ENCODE measurements around the gene TPP1.

The TPP1 gene

DNA sequence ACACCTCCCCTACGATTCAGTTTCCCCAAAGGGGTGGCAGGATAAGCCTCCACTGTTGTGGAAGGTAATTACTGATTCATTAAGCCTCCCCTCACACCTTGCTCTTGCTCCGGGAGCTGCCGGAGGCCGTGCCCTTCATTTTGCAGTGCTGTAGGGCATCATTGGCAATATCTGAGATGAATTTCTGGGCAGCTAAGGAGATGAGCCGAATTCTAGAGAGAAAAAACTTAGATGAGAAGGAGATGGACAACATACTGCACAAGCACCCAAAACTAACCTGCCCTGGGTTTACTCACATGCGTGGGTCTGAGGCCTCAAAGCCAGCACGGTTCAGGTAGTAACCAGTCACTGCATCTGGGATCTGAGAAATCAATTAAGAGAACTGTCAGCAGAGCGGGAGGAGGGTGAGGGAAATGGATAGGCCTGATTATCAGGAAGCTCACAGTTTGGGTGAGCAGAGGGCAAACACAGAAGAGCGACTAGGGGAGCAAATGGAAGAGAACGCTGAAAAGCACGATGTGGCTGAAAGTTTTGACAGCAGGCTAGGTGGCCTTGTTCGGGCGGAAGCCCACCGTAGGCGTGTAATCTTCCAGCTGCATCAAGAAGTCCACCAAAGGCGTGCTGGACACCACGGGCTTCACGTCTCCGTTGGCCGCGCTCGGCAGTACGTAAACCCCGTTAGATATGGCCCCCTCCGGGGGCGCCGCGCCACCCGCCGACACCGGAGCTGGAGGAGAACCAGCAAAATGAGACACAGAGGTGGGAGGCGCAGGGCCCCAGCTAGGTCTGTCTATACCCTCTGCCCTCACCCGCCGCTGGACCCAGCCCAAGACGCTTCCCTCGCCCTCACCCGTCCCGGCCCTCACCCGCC is 7.9 kb downstream of the TPP1 start:
- Histone ChIP-seq H3K27me3 (no peaks in the 10 kb centered on the region), H3K27ac (peak overlapping the region; percentile 98), H3K4me1 (ENCODE audit: control insufficient read depth in 1 of 2, insufficient read depth in 1 of 2, low read depth in 1 of 2, low read length in 1 of 2) (peaks cover 44 to 46% of the 10 kb centered on the region in 2 experiments), H3K36me3 (peaks cover 69% of the 10 kb centered on the region), H3K4me3 (ENCODE audit: low read depth in 1 of 2, low read length in 1 of 2) (peak overlapping the region; percentile 79 to 81), H3K9me3 (no peaks in the 10 kb centered on the region)
- TF ChIP-seq, protein P1, sequence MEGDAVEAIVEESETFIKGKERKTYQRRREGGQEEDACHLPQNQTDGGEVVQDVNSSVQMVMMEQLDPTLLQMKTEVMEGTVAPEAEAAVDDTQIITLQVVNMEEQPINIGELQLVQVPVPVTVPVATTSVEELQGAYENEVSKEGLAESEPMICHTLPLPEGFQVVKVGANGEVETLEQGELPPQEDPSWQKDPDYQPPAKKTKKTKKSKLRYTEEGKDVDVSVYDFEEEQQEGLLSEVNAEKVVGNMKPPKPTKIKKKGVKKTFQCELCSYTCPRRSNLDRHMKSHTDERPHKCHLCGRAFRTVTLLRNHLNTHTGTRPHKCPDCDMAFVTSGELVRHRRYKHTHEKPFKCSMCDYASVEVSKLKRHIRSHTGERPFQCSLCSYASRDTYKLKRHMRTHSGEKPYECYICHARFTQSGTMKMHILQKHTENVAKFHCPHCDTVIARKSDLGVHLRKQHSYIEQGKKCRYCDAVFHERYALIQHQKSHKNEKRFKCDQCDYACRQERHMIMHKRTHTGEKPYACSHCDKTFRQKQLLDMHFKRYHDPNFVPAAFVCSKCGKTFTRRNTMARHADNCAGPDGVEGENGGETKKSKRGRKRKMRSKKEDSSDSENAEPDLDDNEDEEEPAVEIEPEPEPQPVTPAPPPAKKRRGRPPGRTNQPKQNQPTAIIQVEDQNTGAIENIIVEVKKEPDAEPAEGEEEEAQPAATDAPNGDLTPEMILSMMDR (IDR thresholded peaks at IDR 0.05) = no peak

DNA sequence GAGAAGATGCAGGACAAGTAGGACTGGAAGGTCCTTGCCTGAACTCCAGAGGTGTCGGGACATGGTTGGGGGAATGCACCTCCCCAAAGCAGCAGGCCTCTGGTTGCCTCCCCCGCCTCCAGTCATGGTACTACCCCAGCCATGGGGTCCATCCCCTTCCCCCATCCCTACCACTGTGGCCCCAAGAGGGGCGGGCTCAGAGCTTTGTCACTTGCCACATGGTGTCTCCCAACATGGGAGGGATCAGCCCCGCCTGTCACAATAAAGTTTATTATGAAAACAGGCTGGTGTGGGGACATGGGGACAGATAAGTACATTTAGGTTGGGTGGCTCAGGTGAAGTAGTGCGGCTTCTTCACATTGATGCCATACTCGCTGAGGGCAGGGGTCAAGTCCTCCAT is 8.6 kb downstream of the TPP1 start:
- TF ChIP-seq, protein P1 (IDR thresholded peaks at IDR 0.05) = no peak
- peaks cover 64% of the 10 kb centered on the region for H3K36me3 ChIP-seq
- peak overlapping the region; percentile 79 to 81 for H3K4me3 ChIP-seq (ENCODE audit: low read depth in 1 of 2, low read length in 1 of 2)
- H3K27ac ChIP-seq = peak overlapping the region; percentile 98
- peaks cover 51 to 52% of the 10 kb centered on the region in 2 experiments for H3K4me1 ChIP-seq (ENCODE audit: control insufficient read depth in 1 of 2, insufficient read depth in 1 of 2, low read depth in 1 of 2, low read length in 1 of 2)
- no peaks in the 10 kb centered on the region for H3K9me3 ChIP-seq
- no peaks in the 10 kb centered on the region for H3K27me3 ChIP-seq

DNA sequence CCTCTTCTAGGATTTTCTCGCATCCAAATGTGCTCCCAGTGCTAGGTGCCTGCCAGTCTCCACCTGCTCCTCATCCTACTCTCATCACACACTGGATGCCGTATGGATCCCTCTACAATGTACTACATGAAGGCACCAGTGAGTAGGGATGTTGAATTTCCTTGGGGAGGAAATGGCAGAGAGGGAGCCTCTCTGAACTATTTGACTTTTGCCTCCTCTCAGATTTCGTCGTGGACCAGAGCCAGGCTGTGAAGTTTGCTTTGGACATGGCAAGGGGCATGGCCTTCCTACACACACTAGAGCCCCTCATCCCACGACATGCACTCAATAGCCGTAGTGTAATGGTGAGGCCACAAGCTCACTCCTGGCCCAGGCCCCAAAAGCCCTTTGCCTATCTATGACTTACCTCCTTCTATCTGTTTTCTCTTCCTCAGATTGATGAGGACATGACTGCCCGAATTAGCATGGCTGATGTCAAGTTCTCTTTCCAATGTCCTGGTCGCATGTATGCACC is 9.7 kb downstream of the TPP1 start:
- no peak overlapping the region for H3K4me3 ChIP-seq (ENCODE audit: low read depth in 1 of 2, low read length in 1 of 2)
- H3K9me3 ChIP-seq = no peaks in the 10 kb centered on the region
- peaks cover 62% of the 10 kb centered on the region in 2 experiments for H3K4me1 ChIP-seq (ENCODE audit: control insufficient read depth in 1 of 2, insufficient read depth in 1 of 2, low read depth in 1 of 2, low read length in 1 of 2)
- H3K27ac ChIP-seq = peak overlapping the region; percentile 98
- no peaks in the 10 kb centered on the region for H3K27me3 ChIP-seq
- TF ChIP-seq, protein P1 (IDR thresholded peaks at IDR 0.05) = no peak
- peaks cover 54% of the 10 kb centered on the region for H3K36me3 ChIP-seq

DNA sequence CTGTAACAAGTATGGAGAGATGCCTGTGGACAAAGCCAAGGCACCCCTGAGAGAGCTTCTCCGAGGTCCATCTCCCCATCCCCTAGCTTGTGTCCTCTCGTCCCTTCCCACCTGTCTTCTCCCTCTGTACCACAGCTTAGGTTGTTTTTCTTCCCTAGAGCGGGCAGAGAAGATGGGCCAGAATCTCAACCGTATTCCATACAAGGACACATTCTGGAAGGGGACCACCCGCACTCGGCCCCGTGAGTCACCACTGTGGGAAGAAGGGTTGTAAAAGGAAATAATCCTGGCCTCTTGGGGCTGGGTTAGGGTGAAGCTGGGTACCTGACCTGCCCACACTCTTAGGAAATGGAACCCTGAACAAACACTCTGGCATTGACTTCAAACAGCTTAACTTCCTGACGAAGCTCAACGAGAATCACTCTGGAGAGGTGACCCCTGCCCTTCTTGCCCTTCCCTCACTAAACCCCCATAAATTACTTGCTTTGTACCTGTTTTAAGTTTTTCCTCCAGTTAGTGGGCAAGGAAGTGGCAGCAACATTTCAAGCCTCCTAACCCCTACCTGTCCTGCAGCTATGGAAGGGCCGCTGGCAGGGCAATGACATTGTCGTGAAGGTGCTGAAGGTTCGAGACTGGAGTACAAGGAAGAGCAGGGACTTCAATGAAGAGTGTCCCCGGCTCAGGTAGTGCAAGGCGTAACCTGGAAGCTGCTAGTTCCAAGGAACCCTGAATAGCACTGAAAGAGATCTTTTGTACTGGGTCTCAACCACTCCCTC is 10.3 kb downstream of the TPP1 start:
- Histone ChIP-seq H3K4me3 (ENCODE audit: low read depth in 1 of 2, low read length in 1 of 2) (no peak overlapping the region), H3K36me3 (peaks cover 48% of the 10 kb centered on the region), H3K27ac (peak overlapping the region; percentile 98), H3K27me3 (no peaks in the 10 kb centered on the region), H3K9me3 (no peaks in the 10 kb centered on the region), H3K4me1 (ENCODE audit: control insufficient read depth in 1 of 2, insufficient read depth in 1 of 2, low read depth in 1 of 2, low read length in 1 of 2) (peaks cover 68% of the 10 kb centered on the region in 2 experiments)
- TF ChIP-seq, protein P1 (IDR thresholded peaks at IDR 0.05) = no peak

DNA sequence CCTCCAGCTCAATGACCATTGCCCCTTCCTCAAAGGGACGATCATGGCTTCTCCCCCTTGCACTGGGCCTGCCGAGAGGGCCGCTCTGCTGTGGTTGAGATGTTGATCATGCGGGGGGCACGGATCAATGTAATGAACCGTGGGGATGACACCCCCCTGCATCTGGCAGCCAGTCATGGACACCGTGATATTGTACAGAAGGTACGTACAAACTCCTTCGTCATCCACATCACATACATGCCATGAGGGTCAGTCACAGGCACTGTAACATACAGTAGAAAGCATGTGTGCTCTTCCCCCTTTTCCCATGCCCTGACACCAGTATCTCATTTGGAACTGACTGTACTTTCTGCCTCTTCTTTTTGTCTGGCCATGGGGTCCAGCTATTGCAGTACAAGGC is 11.2 kb downstream of the TPP1 start:
- peaks cover 64 to 68% of the 10 kb centered on the region in 2 experiments for H3K4me1 ChIP-seq (ENCODE audit: control insufficient read depth in 1 of 2, insufficient read depth in 1 of 2, low read depth in 1 of 2, low read length in 1 of 2)
- TF ChIP-seq, protein P1 (IDR thresholded peaks at IDR 0.05) = no peak
- H3K36me3 ChIP-seq = peaks cover 48% of the 10 kb centered on the region
- H3K27me3 ChIP-seq = no peaks in the 10 kb centered on the region
- no peak overlapping the region for H3K4me3 ChIP-seq (ENCODE audit: low read depth in 1 of 2, low read length in 1 of 2)
- peak overlapping the region; percentile 98 for H3K27ac ChIP-seq
- H3K9me3 ChIP-seq = no peaks in the 10 kb centered on the region

All from neutrophil (primary cell).